Keratinocyte (primary cell): ENCODE data around the gene DPEP2NB. TPM values are rescaled to one million over a fixed set of nuclear protein-coding genes. Genes with fewer than 3 reads are reported as not detected.
"Not testable (repeated sequence)": the region's sequence is repeated elsewhere in the genome, so short reads cannot be mapped to it uniquely, and the experiment has no call there.

Experiments used
- DNase-seq: peaks from one replicate; pipeline ENCODE4 v3.0.0-alpha.2; 2011; ENCODE audit warnings: low read depth, missing footprints, low spot score
- FAIRE-seq: peaks from 2 replicates; lab custom pipeline; 2011; peaks lifted over from hg19 to GRCh38; lab: Jason Lieb, UNC
- H2AFZ ChIP-seq: 2 replicates; pipeline ENCODE4 v1.6.0; 2012; ENCODE audit warnings: low read length, control low read depth, inconsistent platforms; ENCODE audit not compliant: control insufficient read depth
- H3K27ac ChIP-seq: 2 replicates; pipeline ENCODE4 v1.5.1; 2011; ENCODE audit warnings: low read length; ENCODE audit not compliant: control insufficient read depth, insufficient read depth
- H3K27me3 ChIP-seq: 3 replicates; pipeline ENCODE4 v1.6.0; 2011; ENCODE audit warnings: low read length; ENCODE audit not compliant: control insufficient read depth, insufficient read depth; ENCODE audit errors: extremely low read depth
- H3K36me3 ChIP-seq, 2 experiments: 2 replicates in 1 of 2; 3 replicates in 1 of 2; pipeline ENCODE4 v1.5.1; 2011; ENCODE audit warnings: low read length in 2 of 2, mild to moderate bottlenecking in 1 of 2; ENCODE audit not compliant: control insufficient read depth in 2 of 2, insufficient read depth in 2 of 2; ENCODE audit errors: extremely low read depth in 1 of 2
- H3K4me1 ChIP-seq: 3 replicates; pipeline ENCODE4 v1.5.1; 2011; ENCODE audit warnings: low read length; ENCODE audit not compliant: control insufficient read depth, insufficient read depth; ENCODE audit errors: extremely low read depth
- H3K4me2 ChIP-seq: 3 replicates; pipeline ENCODE4 v1.6.0; 2011; ENCODE audit warnings: low read depth, low read length; ENCODE audit not compliant: control insufficient read depth, insufficient read depth; ENCODE audit errors: extremely low read depth
- H3K4me3 ChIP-seq, 3 experiments: fragments of 200-600 bp in 1 of 3; sonication (generic) in 1 of 3; 2 replicates in 2 of 3; 3 replicates in 1 of 3; pipeline ENCODE4 v1.5.1; 2011 to 2016; ENCODE audit warnings: low read length in 3 of 3, mild to moderate bottlenecking in 3 of 3, control low read depth in 2 of 3, inconsistent platforms in 1 of 3, low read depth in 1 of 3, mixed read lengths in 1 of 3, mixed run types in 1 of 3, moderate library complexity in 1 of 3; ENCODE audit not compliant: control insufficient read depth in 2 of 3, insufficient read depth in 2 of 3; ENCODE audit errors: extremely low read depth in 1 of 3
- H3K79me2 ChIP-seq: 2 replicates; pipeline ENCODE4 v1.6.0; 2012; ENCODE audit warnings: low read length; ENCODE audit not compliant: control insufficient read depth, insufficient read depth
- H3K9ac ChIP-seq: 3 replicates; pipeline ENCODE4 v1.6.0; 2011; ENCODE audit warnings: low read length; ENCODE audit not compliant: control insufficient read depth, insufficient read depth; ENCODE audit errors: extremely low read depth
- H3K9me1 ChIP-seq: 3 replicates; pipeline ENCODE4 v1.6.0; 2011; ENCODE audit warnings: low read length; ENCODE audit not compliant: control insufficient read depth, insufficient read depth; ENCODE audit errors: extremely low read depth
- H3K9me3 ChIP-seq: 2 replicates; pipeline ENCODE4 v1.5.1; 2012; ENCODE audit warnings: low read depth, low read length; ENCODE audit not compliant: control insufficient read depth
- H4K20me1 ChIP-seq: 3 replicates; pipeline ENCODE4 v1.6.0; 2011; ENCODE audit warnings: low read length; ENCODE audit not compliant: control insufficient read depth, insufficient read depth; ENCODE audit errors: extremely low read depth
- CTCF ChIP-seq, 3 experiments: IDR thresholded peaks in 1 of 3; conservative IDR thresholded peaks in 1 of 3; optimal IDR thresholded peaks in 1 of 3; 2 replicates in 2 of 3; 3 replicates in 1 of 3; pipeline versions ENCODE3 to v1.5.1; 2011; ENCODE audit warnings: low read length in 3 of 3, mild to moderate bottlenecking in 3 of 3, moderate library complexity in 2 of 3, control low read depth in 1 of 3, inconsistent platforms in 1 of 3; ENCODE audit not compliant: insufficient read depth in 2 of 3; ENCODE audit errors: extremely low read depth in 1 of 3
- EZH2 ChIP-seq: IDR thresholded peaks from one replicate; pipeline ENCODE4 v1.6.1; 2012; ENCODE audit warnings: inconsistent platforms, mild to moderate bottlenecking, low read length, moderate library complexity
- dilution Hi-C: fragments of 300-500 bp; cut with MboI; formaldehyde crosslinking; loops from one replicate; pipeline ENCODE4 v1.7.0; 2020; ENCODE audit warnings: low sequenced_read_pairs; ENCODE audit not compliant: extremely low pct_ligation_motif_present
- polyA plus RNA-seq, 5 experiments: library from polyadenylated mRNA; depleted of rRNA in 3 of 5; stranded (reverse) in 3 of 5; stranded (forward) in 1 of 5; unstranded in 1 of 5; fragments of >200 nt; gene quantifications; 1 replicate in 1 of 5; 2 replicates in 3 of 5; 3 replicates in 1 of 5; pipeline versions ENCODE4 v1.2.1 to v1.2.3, GENCODE V29; 2011 to 2012; ENCODE audit warnings: missing spikeins in 2 of 5, low read depth in 1 of 5, low replicate concordance in 1 of 5

Gene DPEP2NB
- polyA plus RNA-seq, 1 donor (not counting 4 experiments of a cell fraction or from before 2014, with no cell fraction given) = 0.05 TPM

GRCh38 chr16:68033101-68033500 is 17.4 kb upstream of the DPEP2NB start:
- FAIRE-seq (no peak), DNase-seq (no peak)
- dilution Hi-C loops = no loop called here

GRCh38 chr16:68031951-68032350 is 16.2 kb upstream of the DPEP2NB start:
- H3K36me3 ChIP-seq = peaks cover 2 to 4% of the 10 kb centered on the region in 2 experiments
- dilution Hi-C loops = no loop called here

More at GRCh38 chr16:68033101-68033500, 17.4 kb upstream of the DPEP2NB start:
- Histone ChIP-seq H4K20me1 (no peaks in the 10 kb centered on the region), H3K27ac (no peak overlapping the region), H3K27me3 (no peaks in the 10 kb centered on the region), H3K9me3 (no peaks in the 10 kb centered on the region), H2AFZ (no peak overlapping the region), H3K79me2 (no peaks in the 10 kb centered on the region), H3K9ac (no peak overlapping the region), H3K4me1 (peaks cover 22% of the 10 kb centered on the region), H3K4me2 (no peak overlapping the region), H3K9me1 (no peaks in the 10 kb centered on the region), H3K36me3 (peaks cover 0 to 2% of the 10 kb centered on the region in 2 experiments), H3K4me3 (no peak overlapping the region)
- TF ChIP-seq EZH2 = no peak
- TF ChIP-seq CTCF (optimal IDR thresholded peaks at IDR 0.05 in 1 of 3, IDR thresholded peaks at IDR 0.05 in 1 of 3, conservative IDR thresholded peaks at IDR 0.05 in 1 of 3; ENCODE audit: extremely low read depth in 1 of 3, insufficient read depth in 2 of 3, low read length in 3 of 3) = no peak

GRCh38 chr16:68030108-68030507 is 14.4 kb upstream of the DPEP2NB start:
- DNase-seq = not testable (repeated sequence)
- H3K27ac ChIP-seq = peak overlapping the region; percentile 85

More at GRCh38 chr16:68031951-68032350, 16.2 kb upstream of the DPEP2NB start:
- peak; percentile 77 for FAIRE-seq
- Histone ChIP-seq H3K27me3 (no peaks in the 10 kb centered on the region), H3K27ac (peak overlapping the region; percentile 85), H3K9ac (peak overlapping the region; percentile 54), H3K4me3 (no peak overlapping the region), H3K9me1 (no peaks in the 10 kb centered on the region), H2AFZ (no peak overlapping the region), H3K79me2 (peaks cover 4% of the 10 kb centered on the region), H3K9me3 (no peaks in the 10 kb centered on the region), H3K4me1 (peaks cover 22% of the 10 kb centered on the region), H3K4me2 (peak overlapping the region; percentile 36), H4K20me1 (no peaks in the 10 kb centered on the region)
- TF ChIP-seq CTCF (optimal IDR thresholded peaks at IDR 0.05 in 1 of 3, IDR thresholded peaks at IDR 0.05 in 1 of 3, conservative IDR thresholded peaks at IDR 0.05 in 1 of 3; ENCODE audit: extremely low read depth in 1 of 3, insufficient read depth in 2 of 3, low read length in 3 of 3) (no peak), EZH2 (no peak)
- DNase-seq = peak; percentile 88

More at GRCh38 chr16:68030108-68030507, 14.4 kb upstream of the DPEP2NB start:
- peaks cover 22% of the 10 kb centered on the region for H3K4me1 ChIP-seq
- H3K36me3 ChIP-seq, H4K20me1 ChIP-seq, H3K9me1 ChIP-seq, FAIRE-seq, H3K9ac ChIP-seq, H3K4me2 ChIP-seq, H3K27me3 ChIP-seq, H2AFZ ChIP-seq, dilution Hi-C loops, H3K9me3 ChIP-seq, H3K4me3 ChIP-seq: not testable (repeated sequence)
- H3K79me2 ChIP-seq = peaks cover 11% of the 10 kb centered on the region
